COLO668 (cell line): ENCODE data around the gene BCAS1.
A peak's percentile ranks its signal among the peaks of the same experiment; 100 is the strongest.

Experiments used
- DNase-seq: peaks from one replicate; lab custom pipeline; 2025; ENCODE audit not compliant: unreplicated experiment; lab: John Stamatoyannopoulos, UW

BCAS1 gene

DNA sequence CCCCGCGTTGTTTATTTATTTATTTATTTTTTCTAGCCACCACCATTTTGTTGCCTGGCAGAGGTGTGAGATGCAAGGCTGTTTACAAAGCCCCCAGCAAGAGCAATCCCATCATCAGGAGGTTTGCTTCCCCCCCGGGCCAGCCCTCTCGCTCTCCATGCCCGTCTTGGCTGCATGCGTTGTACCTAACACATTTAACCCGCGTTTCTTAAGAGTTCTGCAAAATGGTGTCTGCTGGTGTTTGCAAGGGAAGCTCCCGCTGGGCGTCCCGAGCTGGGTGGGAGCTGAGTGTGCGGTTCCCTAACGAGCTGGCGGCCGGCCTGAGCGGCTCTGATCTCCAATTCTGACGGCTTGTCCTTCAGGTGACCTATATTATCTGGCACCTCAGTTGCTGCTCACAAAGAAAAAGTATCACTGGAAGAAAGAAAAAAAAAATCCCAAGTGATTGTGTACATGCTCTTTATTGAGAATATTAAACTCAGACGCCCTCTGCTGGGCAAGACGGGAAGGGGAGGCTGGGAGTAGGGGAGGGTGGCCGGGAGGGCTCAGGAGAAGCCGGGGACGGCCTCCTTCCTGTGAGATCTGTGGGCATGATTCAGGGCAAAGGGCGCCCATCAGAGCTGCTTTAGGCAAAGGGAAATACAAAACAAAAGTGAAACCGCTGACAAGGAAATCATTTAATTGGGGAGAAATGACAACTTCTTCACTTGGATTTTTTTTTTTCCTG, 154.8 kb downstream of the BCAS1 start:
- peak; percentile 85 for DNase-seq

DNA sequence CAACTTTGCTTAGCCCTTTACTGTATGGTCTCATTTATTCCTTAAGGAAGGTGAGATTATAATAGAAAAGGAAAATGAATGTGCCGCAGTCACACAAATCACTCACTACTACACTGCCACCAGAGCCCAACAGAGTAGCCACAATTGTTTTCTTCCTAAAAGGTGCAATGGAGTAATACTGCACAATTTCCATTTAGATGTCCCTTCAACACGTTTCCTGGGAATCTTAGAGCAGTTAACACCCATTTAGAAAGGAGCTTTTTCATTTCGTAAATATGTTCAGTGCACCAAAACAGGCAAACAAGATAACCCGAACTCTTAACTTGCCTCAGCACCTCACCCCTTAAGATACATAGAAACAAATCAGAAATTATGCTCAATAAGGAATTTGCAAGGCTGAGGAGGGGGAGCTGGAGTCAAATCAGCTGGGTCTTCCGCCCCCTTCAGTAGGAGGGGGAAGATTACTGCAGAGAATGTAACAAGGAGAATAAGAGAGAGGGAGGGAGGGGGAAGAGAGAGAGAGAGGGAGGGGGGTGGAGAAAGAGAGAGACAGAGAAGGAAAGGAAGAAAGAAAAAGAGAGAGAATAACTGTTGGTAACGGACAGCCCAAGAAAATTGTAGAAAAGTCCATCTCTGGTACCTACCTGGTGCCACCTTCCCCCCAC, 155.5 kb downstream of the BCAS1 start:
- DNase-seq: no peak

DNA sequence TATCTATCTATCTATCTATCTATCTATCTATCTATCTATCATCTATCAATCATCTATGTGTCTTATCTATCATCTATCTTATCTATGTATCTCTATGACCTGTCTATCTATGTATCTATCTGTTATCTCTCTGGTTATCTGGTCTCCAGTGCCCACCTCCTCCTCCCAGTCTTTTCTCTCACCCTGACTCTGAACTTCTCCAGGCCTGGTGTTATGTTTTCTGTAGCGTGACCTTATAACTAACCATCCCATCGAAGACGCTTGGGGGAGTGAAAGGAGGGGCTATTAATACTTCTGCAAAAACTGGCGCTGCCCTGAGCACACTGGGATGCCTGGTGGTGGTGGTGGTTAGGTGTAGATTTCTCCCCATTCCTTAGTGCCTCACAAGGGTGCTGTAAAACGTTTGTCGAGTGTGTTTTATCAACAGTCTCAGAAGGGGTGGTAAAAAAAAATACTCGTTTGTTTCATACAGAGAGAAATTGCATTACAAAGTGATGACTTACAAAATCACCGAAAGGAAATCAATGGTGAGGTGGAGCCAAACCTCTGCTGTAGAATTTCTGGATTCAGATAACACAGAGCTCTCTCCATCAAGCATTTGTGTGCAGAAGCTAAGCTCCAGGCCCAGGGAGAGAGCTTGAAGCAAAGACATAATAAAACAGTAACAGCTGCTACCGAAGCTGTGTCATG, 156.2 kb downstream of the BCAS1 start:
- no peak for DNase-seq

DNA sequence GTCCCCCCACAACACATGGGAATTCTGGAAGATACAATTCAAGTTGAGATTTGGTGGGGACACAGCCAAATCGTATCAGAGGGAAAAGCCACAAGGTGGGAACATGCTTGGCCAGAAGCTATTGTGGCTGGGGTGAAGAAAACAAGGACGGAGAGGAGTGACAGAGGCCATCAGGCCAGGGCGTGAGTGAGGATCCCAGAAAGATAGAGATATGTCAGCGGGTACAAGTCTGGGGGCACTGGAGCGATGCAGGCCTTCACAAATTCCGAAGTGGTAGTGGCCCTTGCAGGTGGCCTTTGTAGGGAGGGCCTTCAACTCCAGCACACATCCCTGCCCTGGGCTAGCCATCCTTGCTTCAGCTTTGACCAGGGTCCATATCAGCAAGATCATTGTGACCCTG, 159.1 kb downstream of the BCAS1 start:
- no peak for DNase-seq

DNA sequence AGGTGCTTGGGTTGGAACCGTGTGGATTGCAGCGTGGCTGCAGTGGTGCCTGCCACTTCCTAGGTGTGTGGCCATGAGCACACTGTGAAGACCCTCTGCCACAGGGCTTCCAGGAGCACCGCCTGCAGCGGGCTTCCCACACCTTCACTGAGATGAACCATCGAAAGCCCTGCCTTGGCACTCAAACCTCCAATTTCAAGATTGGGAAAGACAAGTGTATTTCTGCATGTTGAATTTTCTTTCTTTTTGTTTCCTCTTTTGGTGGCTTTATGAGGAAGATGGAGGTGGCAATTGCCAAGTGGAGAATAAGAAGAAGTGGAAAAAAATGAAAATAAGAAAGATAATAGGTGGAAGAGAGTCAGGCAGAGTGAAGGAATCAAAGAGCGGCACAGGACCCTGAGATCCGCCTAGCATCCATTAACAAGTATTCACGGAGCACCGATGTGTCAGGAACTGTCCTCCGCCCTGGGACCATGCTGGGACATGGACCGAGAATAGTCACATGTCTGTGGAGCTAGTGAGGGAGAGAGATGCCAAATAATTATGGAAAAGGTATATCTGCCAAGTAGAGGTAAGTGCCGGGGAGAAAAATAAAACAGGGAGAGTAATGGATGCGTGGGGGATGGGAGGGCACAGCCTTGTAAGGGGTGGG, 159.9 kb downstream of the BCAS1 start:
- no peak for DNase-seq

DNA sequence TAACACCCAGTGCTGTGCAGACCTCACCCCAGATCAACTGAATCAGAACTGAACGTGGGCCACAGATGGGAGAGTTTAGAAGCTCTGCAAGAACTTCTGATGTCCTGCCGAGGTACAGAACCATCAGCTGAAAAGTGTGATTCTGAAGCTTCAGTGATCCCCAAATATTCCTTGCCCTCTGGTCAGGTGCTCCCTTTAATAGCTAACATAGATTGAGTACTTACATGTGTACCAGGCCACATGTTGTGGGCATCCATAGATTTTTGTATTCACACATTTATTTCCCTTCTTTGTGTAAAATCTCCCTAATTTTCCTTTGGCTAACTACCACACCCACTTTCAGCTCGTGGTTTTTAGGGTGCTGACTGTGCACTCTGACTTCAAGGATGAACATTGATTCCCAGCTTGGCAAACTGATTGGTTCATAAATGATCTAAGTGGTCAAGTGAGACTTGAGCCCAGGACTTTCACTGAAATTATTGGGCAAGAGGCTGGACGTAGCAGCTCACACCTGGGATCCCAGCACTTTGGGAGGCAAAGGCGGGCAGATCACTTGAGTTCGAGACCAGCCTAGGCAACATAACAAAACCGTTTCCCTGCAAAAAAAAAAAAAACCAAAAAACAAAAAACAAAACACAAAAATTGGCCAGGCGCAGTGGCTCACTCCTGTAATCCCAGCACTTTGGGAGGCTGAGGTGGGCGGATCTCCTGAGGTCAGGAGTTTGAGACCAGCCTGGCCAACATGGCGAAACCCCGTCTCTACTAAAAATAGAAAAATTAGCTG, 162.2 kb downstream of the BCAS1 start:
- no peak for DNase-seq

DNA sequence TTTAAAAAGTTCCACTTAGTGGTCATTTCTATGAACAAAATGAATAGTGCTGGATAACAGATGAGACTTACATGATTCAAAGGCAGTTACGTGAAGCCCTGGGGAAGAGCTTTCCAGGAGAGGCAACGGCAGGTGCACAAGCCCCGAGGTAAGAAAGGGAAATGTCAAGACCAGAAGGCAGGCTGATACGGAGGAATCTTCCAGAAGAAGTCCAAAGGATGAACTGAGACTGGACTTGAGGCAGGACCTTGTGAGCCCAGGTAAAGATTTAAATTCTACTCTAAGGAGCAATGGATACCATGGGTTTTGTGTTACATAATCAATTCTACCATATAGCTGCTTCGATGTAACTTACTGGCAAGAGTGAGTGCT, 164.6 kb downstream of the BCAS1 start:
- DNase-seq: no peak

DNA sequence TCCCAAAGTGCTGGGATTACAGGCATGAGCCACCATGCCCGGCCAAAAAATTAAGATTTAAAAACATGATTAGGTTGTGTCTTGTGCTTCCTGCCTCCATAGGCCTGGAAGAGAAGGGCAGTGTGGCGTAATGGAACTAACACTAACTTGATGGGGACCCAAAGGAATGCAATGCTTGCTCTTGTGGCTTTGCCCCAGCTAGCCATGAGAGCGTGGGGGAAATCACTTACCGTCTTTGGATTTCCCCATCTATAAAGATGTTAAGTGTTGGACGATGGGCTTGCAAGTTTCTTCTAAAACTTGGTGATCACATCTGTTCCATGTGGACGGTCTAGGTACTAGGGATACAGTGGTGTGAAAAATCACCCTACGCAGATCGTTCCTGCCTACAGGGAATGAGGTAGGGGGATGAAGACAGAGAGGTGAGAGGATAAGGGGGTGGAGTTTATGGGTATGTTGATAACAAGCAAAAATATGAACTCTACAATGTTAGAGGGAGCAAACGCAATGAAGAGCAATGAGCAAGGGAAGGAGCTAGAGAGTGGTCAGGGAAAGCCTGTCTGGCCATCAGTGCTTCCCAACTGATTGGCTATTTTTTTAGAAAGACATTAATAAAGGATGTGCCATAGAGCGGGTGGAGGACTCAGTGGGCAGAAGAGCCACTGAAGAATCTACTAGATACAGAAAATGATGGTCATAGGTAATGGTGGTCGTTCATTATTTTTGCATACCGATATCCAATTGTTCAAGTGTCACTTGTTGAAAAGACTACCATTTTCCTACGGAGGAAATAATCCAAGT, 165.2 kb downstream of the BCAS1 start:
- DNase-seq: no peak

DNA sequence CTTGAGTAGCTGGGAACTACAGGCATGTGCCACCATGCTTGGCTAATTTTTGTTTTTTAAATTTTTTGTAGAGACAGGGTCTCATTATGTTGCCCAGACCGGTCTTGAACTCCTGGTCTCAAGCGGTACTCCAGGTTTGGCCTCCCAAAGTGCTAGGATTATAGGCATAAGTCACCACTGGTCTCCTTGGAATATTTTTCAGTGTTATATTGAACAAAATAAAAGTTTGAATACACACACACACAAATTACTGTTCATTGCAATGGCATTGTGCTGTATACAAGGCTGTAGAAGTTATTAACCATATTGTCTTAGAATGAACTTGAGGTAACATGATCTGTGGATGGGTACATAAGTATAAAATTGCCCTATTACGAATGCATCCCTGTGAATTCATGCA, 166.1 kb downstream of the BCAS1 start:
- no peak for DNase-seq

DNA sequence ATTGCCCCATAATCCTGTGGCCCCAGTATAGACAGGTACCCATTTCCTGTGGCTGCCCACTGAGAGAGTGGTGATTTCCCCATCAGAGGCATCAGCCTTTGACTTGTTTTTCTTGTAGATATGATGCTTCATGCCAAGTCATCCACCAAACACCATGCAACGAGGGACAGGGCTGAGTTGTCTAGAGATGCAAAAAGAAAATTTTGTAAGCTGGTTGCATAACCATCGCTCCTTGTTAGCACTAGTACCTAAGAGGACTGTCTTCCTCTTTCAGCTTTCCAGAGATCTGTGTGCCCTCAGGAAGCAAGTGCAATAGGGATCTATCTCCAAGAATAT, 166.8 kb downstream of the BCAS1 start:
- no peak for DNase-seq

DNA sequence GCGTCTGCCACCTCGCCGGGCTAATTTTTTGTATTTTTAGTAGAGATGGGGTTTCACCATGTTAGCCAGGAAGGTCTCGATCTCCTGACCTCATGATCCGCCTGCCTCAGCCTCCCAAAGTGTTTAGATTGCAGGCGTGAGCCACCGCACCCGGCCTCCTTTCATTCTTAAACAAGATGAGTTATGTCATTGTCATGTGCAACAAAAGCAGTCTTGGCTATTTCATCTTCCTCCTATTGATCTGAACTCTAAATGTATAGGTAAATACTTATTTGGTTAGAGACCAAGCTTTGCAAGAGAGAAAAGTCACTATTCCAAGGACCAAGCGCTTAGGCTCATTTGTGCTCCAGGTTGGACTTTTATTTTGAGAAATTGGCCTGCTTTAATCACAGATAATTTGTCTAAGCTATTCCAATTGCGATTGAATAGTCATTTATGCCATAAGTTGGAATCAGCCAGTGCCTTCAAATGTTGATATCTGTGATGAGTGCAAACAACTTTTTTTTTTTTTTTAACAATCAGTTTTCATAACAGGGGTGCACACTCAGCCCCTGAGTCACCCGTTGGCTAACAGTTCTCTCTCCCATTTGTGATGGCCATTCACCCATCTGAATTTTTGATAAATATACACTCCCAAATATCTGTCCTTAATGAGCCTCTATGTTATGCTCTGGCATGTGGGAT, 167.3 kb downstream of the BCAS1 start:
- no peak for DNase-seq

DNA sequence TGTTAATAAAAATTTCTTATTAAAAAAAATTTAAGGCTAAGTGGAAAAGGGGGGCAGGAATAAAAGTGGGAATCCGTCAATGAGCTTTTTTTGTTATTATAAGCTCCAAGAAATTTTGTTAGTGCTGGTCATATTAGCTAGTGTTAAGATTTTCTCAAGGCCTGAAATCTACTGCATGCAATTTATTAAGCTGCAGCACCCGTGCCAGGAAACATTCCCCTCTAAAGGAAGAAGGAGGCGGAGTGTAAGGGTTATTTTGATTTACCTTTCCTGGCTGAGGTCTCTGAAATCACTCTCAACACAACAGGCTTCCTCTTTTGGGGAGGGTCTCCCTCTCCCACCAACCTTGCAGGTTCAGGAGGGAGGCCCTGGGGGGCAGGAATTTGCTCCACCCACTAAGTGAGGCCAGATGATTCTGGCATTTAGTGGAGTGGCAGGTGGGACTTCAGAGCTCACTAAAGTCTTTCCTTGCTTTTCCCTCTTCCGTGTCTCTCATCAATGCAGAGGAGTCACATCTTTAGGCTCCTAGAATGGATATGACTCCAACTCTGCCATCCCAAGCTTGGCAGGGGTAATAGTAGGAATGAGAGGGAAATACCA, 168.8 kb downstream of the BCAS1 start:
- DNase-seq: no peak

DNA sequence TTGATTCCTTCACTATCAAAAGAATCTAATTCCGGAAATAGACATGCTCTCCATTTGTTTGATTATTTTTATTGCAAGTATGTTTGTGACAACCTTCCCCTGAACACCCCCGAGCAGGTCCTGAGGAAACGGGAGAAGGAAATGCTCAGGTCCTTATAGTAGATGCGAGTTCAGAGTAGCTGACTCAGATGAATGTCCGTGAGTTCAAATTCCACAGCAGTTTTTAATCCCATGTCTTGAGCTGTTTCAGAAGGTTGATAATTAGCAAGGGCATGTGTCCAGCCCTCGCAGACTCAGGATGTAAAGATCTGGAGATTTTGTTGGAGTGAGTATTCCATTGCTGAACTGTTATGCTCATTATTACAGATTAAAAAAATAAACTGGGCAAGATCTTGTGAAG, 169.3 kb downstream of the BCAS1 start:
- no peak for DNase-seq

DNA sequence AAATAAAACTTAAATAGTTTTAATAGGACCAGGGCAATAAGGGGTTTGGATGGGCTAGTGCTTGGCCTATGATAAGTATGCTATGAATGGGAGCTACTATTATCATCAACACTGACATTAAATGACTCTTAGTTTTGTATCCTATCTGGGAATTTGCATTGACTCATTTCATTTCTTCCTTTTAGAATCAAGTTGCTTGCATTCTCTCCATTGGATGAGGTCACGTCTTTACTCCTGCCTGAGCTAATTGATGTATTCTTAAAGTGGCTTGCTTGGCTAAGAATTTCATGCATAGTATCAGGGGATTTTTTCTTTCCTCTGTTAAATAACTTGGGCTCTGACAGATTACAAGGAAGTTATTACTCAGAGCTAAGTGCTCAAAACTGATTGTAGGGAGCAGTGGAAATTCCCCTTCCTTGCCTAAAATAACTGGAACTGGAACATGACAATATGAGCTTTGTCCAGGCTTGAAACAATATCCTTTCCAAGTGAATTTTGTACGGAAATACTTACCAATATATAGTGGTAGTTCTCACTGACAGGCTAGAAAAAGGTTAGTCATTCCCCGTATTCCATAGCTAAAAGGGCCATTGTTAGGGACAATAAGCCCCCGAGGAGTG, 169.9 kb downstream of the BCAS1 start:
- DNase-seq: no peak

DNA sequence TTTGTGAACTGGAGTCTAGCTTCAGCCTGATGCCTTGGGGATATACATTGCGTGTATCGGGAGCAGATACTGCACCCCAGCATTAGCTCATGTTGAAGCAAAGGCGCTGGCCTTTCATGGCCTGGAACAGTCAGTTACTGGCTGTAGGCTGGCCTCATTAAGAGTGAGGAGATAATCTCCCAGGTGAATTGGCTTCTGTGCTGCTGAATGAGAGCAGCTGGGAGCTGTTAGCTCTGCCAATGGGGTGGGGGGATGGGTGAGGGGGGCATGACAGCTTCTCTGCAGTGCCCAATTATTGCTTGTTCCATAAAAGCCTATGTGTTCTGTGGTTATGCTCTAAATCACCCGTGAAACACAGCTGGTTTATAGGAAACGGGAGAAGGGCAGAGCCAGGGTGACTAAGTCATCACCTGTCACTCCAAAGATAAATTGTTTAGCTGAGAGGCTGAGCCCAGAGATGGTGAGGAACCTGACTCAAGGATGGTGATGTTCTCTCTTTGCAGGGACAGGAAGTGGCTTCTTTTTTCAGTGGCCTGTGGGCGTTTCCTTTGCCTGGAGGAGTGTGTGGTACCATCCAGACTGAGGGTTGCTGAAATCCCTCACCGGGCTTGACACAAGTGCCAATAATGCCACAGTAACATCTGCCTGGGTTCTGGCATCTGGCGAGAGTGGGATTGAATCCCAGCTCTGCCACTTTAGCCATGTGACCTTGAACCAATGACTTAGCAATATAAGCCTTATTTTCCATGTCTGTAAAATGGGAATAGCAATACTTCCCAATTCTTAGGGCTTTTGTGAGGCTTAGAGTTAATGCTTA, 170.8 kb downstream of the BCAS1 start:
- peak; percentile 94 for DNase-seq

DNA sequence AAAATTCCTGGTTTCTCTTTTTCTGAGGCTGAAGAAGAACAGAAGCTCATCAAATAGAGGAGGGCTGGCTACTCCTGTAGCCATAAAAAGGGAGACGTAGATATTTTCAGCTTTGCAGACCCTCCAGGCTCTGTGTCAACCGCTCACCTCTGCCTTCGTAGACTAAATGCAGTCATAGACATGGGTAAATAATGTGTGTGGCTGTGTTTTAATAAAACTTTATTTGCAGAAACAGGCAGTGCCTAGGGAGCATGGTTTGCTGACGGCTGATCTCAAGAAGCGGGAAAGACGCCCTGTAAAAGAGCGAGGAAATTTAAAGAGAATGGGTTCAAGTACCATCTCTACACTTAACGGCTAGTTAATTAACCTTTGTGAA, 171.8 kb downstream of the BCAS1 start:
- no peak for DNase-seq

DNA sequence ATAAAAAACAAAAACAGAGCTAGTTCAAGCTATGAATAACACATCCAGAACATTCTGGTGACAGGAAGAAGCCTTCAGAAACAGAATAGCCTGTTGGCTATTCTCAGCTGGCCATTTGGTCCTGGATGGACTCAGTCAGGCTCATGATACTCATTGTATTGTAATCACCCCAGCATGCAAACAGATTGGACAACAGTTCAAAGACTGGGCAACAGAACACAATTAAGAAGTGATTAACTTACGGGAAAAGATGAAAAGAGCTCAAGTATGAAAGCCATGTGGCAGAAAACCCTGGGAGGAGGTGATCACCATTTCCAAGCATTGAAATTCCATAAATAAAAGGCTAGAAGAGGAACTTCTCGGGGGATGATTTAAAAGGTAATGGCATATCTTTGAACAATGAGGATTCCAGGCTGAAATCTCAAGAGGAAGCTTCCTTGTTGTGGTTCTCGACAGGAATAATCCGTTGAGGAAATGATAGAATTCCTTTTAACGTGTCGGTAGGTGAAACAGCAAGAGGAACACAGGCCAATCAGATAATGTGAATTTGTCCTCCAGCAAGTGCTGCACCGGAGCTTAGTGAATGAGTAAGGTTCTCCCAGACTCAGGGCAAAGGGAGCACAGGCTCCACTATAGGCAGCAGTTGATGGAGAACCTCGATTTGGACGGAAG, 172.4 kb downstream of the BCAS1 start:
- DNase-seq: no peak

DNA sequence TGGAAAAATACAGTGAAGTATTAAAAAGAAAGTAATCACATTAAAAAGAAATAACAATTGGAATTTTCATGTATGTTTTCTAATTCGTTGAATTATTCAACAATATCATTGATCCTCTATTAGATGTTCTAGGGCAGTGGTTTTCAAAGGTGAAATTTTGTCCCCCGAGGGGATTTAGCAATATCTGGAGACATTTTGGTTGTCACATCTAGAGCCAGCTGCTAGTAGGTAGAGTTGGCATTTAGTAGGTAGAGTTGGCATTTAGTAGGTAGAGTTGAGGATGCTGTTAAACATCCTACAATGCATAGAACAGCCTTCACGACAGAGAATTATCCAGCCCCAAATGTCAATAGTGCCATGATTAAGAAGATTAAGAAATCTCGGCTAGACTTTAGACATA, 173.7 kb downstream of the BCAS1 start:
- no peak for DNase-seq
